GM12878 (cell line): Measurements from ENCODE around the gene MAZ. TPM values are rescaled to one million over a fixed set of nuclear protein-coding genes. Genes with fewer than 3 reads are reported as not detected.
"Not testable (repeated sequence)": the region's sequence is repeated elsewhere in the genome, so short reads cannot be mapped to it uniquely, and the experiment has no call there.

Source experiments
- ATAC-seq: fragments of 200-7000 bp; cut with Tn5 transposase; 3 replicates; pipeline ENCODE4 v1.9.1; 2020; ENCODE audit warnings: mild to moderate bottlenecking, moderate library complexity
- BruUV-seq: library from RNA; stranded (reverse); fragments of 400-500 nt; replicated peaks from 2 replicates; lab custom pipeline; 2021; lab: Mats Ljungman, UMichigan
- CTCF ChIA-PET: fragments of 300-600 bp; sonication (Branson Sonifier 250); formaldehyde crosslinking; extraction: SDS; loops from one replicate; lab custom pipeline; 2021; ENCODE audit warnings: inconsistent platforms; lab: Yijun Ruan, JAX
- POLR2A ChIA-PET: fragments of 350-600 bp; formaldehyde crosslinking; extraction: SDS; loops from one replicate; lab custom pipeline; 2021; ENCODE audit warnings: inconsistent platforms; lab: Charles Lee
- RAD21 ChIA-PET: fragments of 300-600 bp; sonication (Branson Sonifier 250); formaldehyde crosslinking; loops from one replicate; lab custom pipeline; 2023; ENCODE audit warnings: antibody characterized with exemption; ENCODE audit not compliant: unreplicated experiment; lab: Charles Lee
- SMC1A ChIA-PET: fragments of 300-600 bp; sonication (Branson Sonifier 250); formaldehyde crosslinking; loops from one replicate; lab custom pipeline; 2023; ENCODE audit not compliant: unreplicated experiment, uncharacterized antibody; lab: Charles Lee
- DNase-seq: peaks from one replicate; pipeline ENCODE4 v3.0.0-alpha.2; 2011; ENCODE audit warnings: low read depth, low spot score
- FAIRE-seq: peaks from 3 replicates; lab custom pipeline; 2011; peaks lifted over from hg19 to GRCh38; lab: Jason Lieb, UNC
- H2AFZ ChIP-seq: 2 replicates; pipeline ENCODE4 v1.6.0; 2011; ENCODE audit warnings: low read depth, low read length, control low read depth; ENCODE audit not compliant: control insufficient read depth
- H3K27ac ChIP-seq: 2 replicates; pipeline ENCODE4 v1.5.1; 2011; ENCODE audit warnings: control low read depth; ENCODE audit not compliant: control insufficient read depth, insufficient read depth
- H3K27me3 ChIP-seq, 2 experiments: replicated peaks in 1 of 2; 2 replicates each; pipeline versions ENCODE4 v1.6.0 to v1.6.1; 2011; ENCODE audit warnings: low read length in 1 of 2; ENCODE audit not compliant: control insufficient read depth in 2 of 2, insufficient read depth in 2 of 2
- H3K36me3 ChIP-seq, 2 experiments: 2 replicates each; pipeline ENCODE4 v1.5.1; 2011; ENCODE audit warnings: low read length in 1 of 2; ENCODE audit not compliant: control insufficient read depth in 2 of 2, insufficient read depth in 2 of 2
- H3K4me1 ChIP-seq: 2 replicates; pipeline ENCODE4 v1.6.1; 2011; ENCODE audit warnings: mild to moderate bottlenecking, low read length, moderate library complexity, mixed read lengths; ENCODE audit not compliant: control insufficient read depth, insufficient read depth
- H3K4me2 ChIP-seq: 2 replicates; pipeline ENCODE4 v1.6.0; 2011; ENCODE audit warnings: control low read depth; ENCODE audit not compliant: control insufficient read depth, insufficient read depth
- H3K4me3 ChIP-seq: fragments of 200-600 bp; sonication (generic); 2 replicates; pipeline ENCODE4 v1.5.1; 2016
- H3K79me2 ChIP-seq: 2 replicates; pipeline ENCODE4 v1.6.0; 2011; ENCODE audit warnings: low read length; ENCODE audit not compliant: control insufficient read depth, insufficient read depth
- H3K9ac ChIP-seq: 2 replicates; pipeline ENCODE4 v1.8.0; 2011; ENCODE audit warnings: low read length, control low read depth, mixed read lengths; ENCODE audit not compliant: control insufficient read depth, insufficient read depth
- H3K9me3 ChIP-seq: replicated peaks from 3 replicates; pipeline ENCODE4 v1.5.1; 2011; ENCODE audit warnings: mild to moderate bottlenecking, low read length; ENCODE audit not compliant: control insufficient read depth, insufficient read depth
- H4K20me1 ChIP-seq: 2 replicates; pipeline ENCODE4 v1.6.0; 2011; ENCODE audit not compliant: control insufficient read depth, insufficient read depth
- E2F4 ChIP-seq: IDR thresholded peaks from 2 replicates; pipeline ENCODE4 v1.6.1; 2012; ENCODE audit warnings: low read depth, low read length, improper control_type of control experiment
- FOXK2 ChIP-seq: fragments of 450-650 bp; IDR thresholded peaks from 2 replicates; pipeline ENCODE4 v1.6.1; 2017; ENCODE audit warnings: mild to moderate bottlenecking, moderate library complexity
- JUNB ChIP-seq: IDR thresholded peaks from 2 replicates; pipeline ENCODE4 v1.6.1; 2016; ENCODE audit warnings: antibody characterized with exemption, mild to moderate bottlenecking
- MEF2B ChIP-seq: fragments of 450-650 bp; IDR thresholded peaks from 2 replicates; pipeline ENCODE4 v1.6.1; 2018; ENCODE audit warnings: mild to moderate bottlenecking, moderate library complexity; ENCODE audit not compliant: partially characterized antibody, poor library complexity, severe bottlenecking
- TARDBP ChIP-seq: IDR thresholded peaks from 2 replicates; pipeline ENCODE4 v1.6.1; 2016; ENCODE audit warnings: borderline replicate concordance
- WGBS: methylation state at CpG from one replicate; pipeline ENCODE4 v1.1.6; 2016; ENCODE audit warnings: low lambda C conversion rate; ENCODE audit not compliant: insufficient replicate concordance, insufficient coverage; ENCODE audit errors: missing lambda C conversion rate; 5-methylcytosine and 5-hydroxymethylcytosine counted together
- in situ Hi-C: fragments of 300-500 bp; cut with MboI; formaldehyde crosslinking; loops from 9 replicates; pipeline ENCODE4 v1.14.3; 2018; ENCODE audit warnings: mixed read lengths
- intact Hi-C: fragments of 100-400 bp; cut with micrococcal nuclease; formaldehyde crosslinking; loops from one replicate; pipeline ENCODE4 v1.14.2; 2022; ENCODE audit not compliant: unreplicated experiment
- polyA plus RNA-seq, 11 experiments: library from polyadenylated mRNA; depleted of rRNA in 4 of 11; unstranded in 6 of 11; stranded (reverse) in 5 of 11; fragments of >200 nt; fragmentation: Nextera tagmentation in 4 of 11; fragmentation: Illumina TruSeq in 1 of 11; extraction: Ambion mirVana in 4 of 11; extraction: Trizol in 1 of 11; gene quantifications; 1 replicate in 1 of 11; 2 replicates in 10 of 11; pipeline versions ENCODE4 v1.2.1 to v1.2.3, GENCODE V29; 2011 to 2016; ENCODE audit warnings: inconsistent platforms in 2 of 11, missing spikeins in 2 of 11, low read depth in 1 of 11
- total RNA-seq, 4 experiments: library from RNA; depleted of rRNA in 3 of 4; stranded (reverse); fragments of >200 nt in 3 of 4; fragmentation: Illumina TruSeq in 1 of 4; extraction: Trizol in 1 of 4; gene quantifications; 2 replicates each; pipeline versions ENCODE4 v1.2.1 to v1.2.3, GENCODE V29; 2013 to 2021

MAZ gene
- total and polyA plus RNA-seq, 10 of the 15 experiments (the other 5 are each of a cell fraction or from before 2014, with no cell fraction given): 23.9 to 309 (median 116) TPM

- TF ChIP-seq JUNB (no peak), TARDBP (no peak), FOXK2 (no peak), E2F4 (no peak), MEF2B (no peak)
- TF ChIP-seq, all 136 proteins: peak for 0
- CTCF ChIA-PET: interaction anchor here (0.7 to 2.1 kb wide), 6 partner anchors 8 to 33 kb away, joined by 3 to 8 read pairs (median 6); no protein-coding TSS in a partner anchor
- Histone ChIP-seq H3K27me3 (no peaks in the 10 kb centered on the region), H4K20me1 (no peaks in the 10 kb centered on the region), H3K4me2 (no peak overlapping the region), H3K9ac (no peak overlapping the region), H3K9me3 (no peaks in the 10 kb centered on the region), H2AFZ (no peak overlapping the region), H3K79me2 (no peaks in the 10 kb centered on the region), H3K27ac (no peak overlapping the region), H3K36me3 (no peaks in the 10 kb centered on the region), H3K4me1 (peaks cover 17% of the 10 kb centered on the region), H3K4me3 (no peak overlapping the region)
- intact Hi-C loops (no loop called here), in situ Hi-C loops (no loop called here)
- SMC1A ChIA-PET: interaction anchor here (0.6 to 1.2 kb wide), 6 partner anchors 9 to 36 kb away, joined by 3 to 6 read pairs (median 3); partner anchors contain the start of gene KIF22
- BruUV-seq: no TSS peak
- FAIRE-seq: no peak
- POLR2A ChIA-PET: interaction anchor here (0.6 to 1.0 kb wide), 2 partner anchors 12 to 18 kb away, joined by 3 read pairs; no protein-coding TSS in a partner anchor
- RAD21 ChIA-PET: interaction anchor here (1.0 kb wide), 1 partner anchor 17 kb away, joined by 3 read pairs; no protein-coding TSS in a partner anchor
- no peak for ATAC-seq
- WGBS: 100% methylated on average over 1 of the region's 1 CpG
- DNase-seq: no peak
Observed at GRCh38 chr16:29756654-29757053, 49.7 kb upstream of the MAZ start.

GRCh38 chr16:29757086-29757485, 49.2 kb upstream of the MAZ start:
- H2AFZ ChIP-seq, BruUV-seq, intact Hi-C loops, H3K27ac ChIP-seq, ATAC-seq, DNase-seq, H4K20me1 ChIP-seq, in situ Hi-C loops, H3K27me3 ChIP-seq, H3K79me2 ChIP-seq, FAIRE-seq, H3K4me3 ChIP-seq, H3K9me3 ChIP-seq, H3K9ac ChIP-seq, H3K36me3 ChIP-seq, H3K4me2 ChIP-seq: not testable (repeated sequence)
- ChIA-PET SMC1A (interaction anchor here (0.6 to 1.2 kb wide), 6 partner anchors 10 to 37 kb away, joined by 3 to 6 read pairs (median 3); partner anchors contain the start of gene KIF22), RAD21 (interaction anchor here (1.0 kb wide), 1 partner anchor 18 kb away, joined by 3 read pairs; no protein-coding TSS in a partner anchor), POLR2A (interaction anchor here (0.6 to 1.0 kb wide), 2 partner anchors 12 to 18 kb away, joined by 3 read pairs; no protein-coding TSS in a partner anchor), CTCF (interaction anchor here (0.7 to 2.1 kb wide), 6 partner anchors 9 to 33 kb away, joined by 3 to 8 read pairs (median 6); no protein-coding TSS in a partner anchor)
- peaks cover 17% of the 10 kb centered on the region for H3K4me1 ChIP-seq
- 93% methylated on average over 8 of the region's 8 CpGs for WGBS
